HepG2 (cell line): ENCODE results near the gene LRRC27. TPM values are rescaled to one million over a fixed set of nuclear protein-coding genes. Genes with fewer than 3 reads are reported as not detected.

Source experiments
- ATAC-seq: fragments of 200-7000 bp; cut with Tn5 transposase; 3 replicates; pipeline ENCODE4 v1.9.1; 2020; ENCODE audit warnings: mild to moderate bottlenecking, moderate library complexity
- BruUV-seq: library from RNA; stranded (reverse); fragments of 400-500 nt; replicated peaks from 2 replicates; lab custom pipeline; 2021; lab: Mats Ljungman, UMichigan
- CTCF ChIA-PET: fragments of 300-600 bp; formaldehyde crosslinking; extraction: SDS; loops from one replicate; lab custom pipeline; 2021; ENCODE audit warnings: low total read pairs, inconsistent platforms, low intra/inter-chr PET ratio; lab: Yijun Ruan, JAX
- POLR2A ChIA-PET: fragments of 350-600 bp; sonication (Branson Sonifier 250); formaldehyde crosslinking; loops from one replicate; lab custom pipeline; 2020; ENCODE audit warnings: antibody characterized with exemption, inconsistent platforms; lab: Yijun Ruan, JAX
- DNase-seq: peaks from one replicate; pipeline ENCODE4 v3.0.0-alpha.2; 2015; ENCODE audit warnings: low spot score
- FAIRE-seq: peaks from 3 replicates; lab custom pipeline; 2011; peaks lifted over from hg19 to GRCh38; lab: Jason Lieb, UNC
- H2AFZ ChIP-seq: one replicate; pipeline ENCODE4 v1.6.1; 2011; ENCODE audit warnings: low read length, inconsistent platforms
- H3K27ac ChIP-seq: fragments of 300-600 bp; 3 replicates; pipeline ENCODE4 v1.8.0; 2011; ENCODE audit warnings: mixed run types, mild to moderate bottlenecking, mixed read lengths, low read length, inconsistent platforms; ENCODE audit not compliant: insufficient read depth; ENCODE audit errors: extremely low read length
- H3K27me3 ChIP-seq, 2 experiments: fragments of 200-600 bp in 1 of 2; 2 replicates in 1 of 2; 3 replicates in 1 of 2; pipeline versions ENCODE4 v1.6.0 to v1.8.0; 2011; ENCODE audit warnings: low read length in 2 of 2, mild to moderate bottlenecking in 2 of 2, moderate library complexity in 2 of 2, inconsistent platforms in 1 of 2; ENCODE audit not compliant: insufficient read depth in 2 of 2, control insufficient read depth in 1 of 2
- H3K36me3 ChIP-seq, 2 experiments: fragments of 200-600 bp in 1 of 2; replicated peaks in 1 of 2; 2 replicates in 1 of 2; 3 replicates in 1 of 2; pipeline versions ENCODE4 v1.5.1 to v1.8.0; 2011; ENCODE audit warnings: low read length in 2 of 2, inconsistent platforms in 1 of 2; ENCODE audit not compliant: insufficient read depth in 2 of 2, control insufficient read depth in 1 of 2
- H3K4me1 ChIP-seq: 2 replicates; pipeline ENCODE4 v1.5.1; 2012; ENCODE audit warnings: low read length, inconsistent platforms; ENCODE audit not compliant: insufficient read depth
- H3K4me2 ChIP-seq: 2 replicates; pipeline ENCODE4 v1.6.0; 2011; ENCODE audit warnings: low read depth, low read length, inconsistent platforms
- H3K4me3 ChIP-seq, 3 experiments: fragments of 200-600 bp in 1 of 3; sonication (generic), shearing (Covaris generic) in 1 of 3; replicated peaks in 1 of 3; 2 replicates each; pipeline ENCODE4 v1.5.1; 2011 to 2016; ENCODE audit warnings: low read length in 3 of 3, inconsistent platforms in 2 of 3, low read depth in 2 of 3, mild to moderate bottlenecking in 2 of 3, control low read depth in 1 of 3, mixed read lengths in 1 of 3; ENCODE audit not compliant: insufficient read depth in 1 of 3
- H3K79me2 ChIP-seq: one replicate; pipeline ENCODE4 v1.6.1; 2011; ENCODE audit warnings: low read length, inconsistent platforms; ENCODE audit not compliant: insufficient read depth
- H3K9ac ChIP-seq: 2 replicates; pipeline ENCODE4 v1.6.0; 2011; ENCODE audit warnings: mild to moderate bottlenecking, low read depth, low read length, inconsistent platforms; ENCODE audit not compliant: insufficient read depth
- H3K9me3 ChIP-seq: 2 replicates; pipeline ENCODE4 v1.5.1; 2012; ENCODE audit warnings: mild to moderate bottlenecking, low read length
- H4K20me1 ChIP-seq: 2 replicates; pipeline ENCODE4 v1.6.0; 2011; ENCODE audit warnings: inconsistent platforms, mild to moderate bottlenecking, low read length, moderate library complexity; ENCODE audit not compliant: insufficient read depth
- ASH2L ChIP-seq: fragments of 300-600, 200-600 bp; sonication (generic); IDR thresholded peaks from 2 replicates; pipeline ENCODE4 v1.7.0; 2017; ENCODE audit warnings: low read depth, mild to moderate bottlenecking, moderate library complexity, mixed read lengths, low read length; ENCODE audit not compliant: insufficient read length
- GABPB1 ChIP-seq: IDR thresholded peaks from 2 replicates; pipeline ENCODE4 v1.6.1; 2016; ENCODE audit warnings: mild to moderate bottlenecking, missing genetic modification reagents, moderate library complexity, missing compliant biosample characterization
- MYNN ChIP-seq: sonication (generic); formaldehyde crosslinking; IDR thresholded peaks from 2 replicates; pipeline ENCODE4 v1.4.0; 2020; ENCODE audit warnings: mild to moderate bottlenecking, low read depth, missing genetic modification reagents
- NR2C2 ChIP-seq: sonication (generic); formaldehyde crosslinking; IDR thresholded peaks from 2 replicates; pipeline ENCODE4 v1.4.0; 2020; ENCODE audit warnings: missing genetic modification reagents, mild to moderate bottlenecking, moderate library complexity, borderline replicate concordance
- NR3C1 ChIP-seq: sonication (generic); formaldehyde crosslinking; IDR thresholded peaks from 2 replicates; pipeline ENCODE4 v1.4.0; 2020; ENCODE audit warnings: missing genetic modification reagents
- RAD21 ChIP-seq: fragments of 450-650 bp; formaldehyde crosslinking; IDR thresholded peaks from 2 replicates; pipeline ENCODE4 v1.5.0; 2020; ENCODE audit warnings: mild to moderate bottlenecking
- RFX1 ChIP-seq: fragments of 450-650 bp; IDR thresholded peaks from 2 replicates; pipeline ENCODE4 v1.6.1; 2017
- SRSF4 ChIP-seq: fragments of 200-400 bp; formaldehyde crosslinking; IDR thresholded peaks from one replicate; pipeline ENCODE4 v1.6.1; 2018; ENCODE audit warnings: mild to moderate bottlenecking, low read depth, low read length, moderate library complexity; ENCODE audit not compliant: poor library complexity, severe bottlenecking
- WGBS: methylation state at CpG from one replicate; pipeline ENCODE4 v1.1.6; 2017; ENCODE audit warnings: low lambda C conversion rate; 5-methylcytosine and 5-hydroxymethylcytosine counted together
- in situ Hi-C: cut with HindIII; loops from 2 replicates; pipeline ENCODE4 v1.10.0; 2017; ENCODE audit warnings: low pct_unique_long_range_greater_than_20kb; ENCODE audit not compliant: extremely low pct_ligation_motif_present
- intact Hi-C: fragments of 100-400 bp; cut with micrococcal nuclease; formaldehyde crosslinking; loops from one replicate; pipeline ENCODE4 v1.10.0; 2022; ENCODE audit not compliant: unreplicated experiment
- polyA plus RNA-seq, 8 experiments: library from polyadenylated mRNA; depleted of rRNA in 3 of 8; stranded (reverse) in 7 of 8; unstranded in 1 of 8; fragments of >200 nt; fragmentation: Illumina TruSeq in 4 of 8; extraction: Trizol in 4 of 8; gene quantifications; 2 replicates each; pipeline versions ENCODE4 v1.2.1 to v1.2.3, GENCODE V29; 2011 to 2016; ENCODE audit warnings: low read depth in 4 of 8, missing spikeins in 1 of 8, mixed read lengths in 1 of 8; ENCODE audit not compliant: insufficient read depth in 1 of 8
- total RNA-seq, 5 experiments: library from RNA; depleted of rRNA; stranded (reverse); fragments of >200 nt; fragmentation: Illumina TruSeq; extraction: Trizol; gene quantifications; 2 replicates each; pipeline ENCODE4 v1.2.3, GENCODE V29; 2016; ENCODE audit warnings: low read depth in 1 of 5
- TF ChIP-seq, protein P1 (sequence below): sonication (generic); formaldehyde crosslinking; IDR thresholded peaks from 2 replicates; pipeline ENCODE4 v1.8.1; 2023; ENCODE audit warnings: mild to moderate bottlenecking, missing genetic modification reagents
- TF ChIP-seq, protein P2 (sequence below): sonication (generic); formaldehyde crosslinking; conservative IDR thresholded peaks from 2 replicates; pipeline ENCODE4 v1.8.0; 2022; ENCODE audit warnings: missing genetic modification reagents
- TF ChIP-seq, protein P3 (sequence below): sonication (generic); formaldehyde crosslinking; IDR thresholded peaks from 2 replicates; pipeline ENCODE4 v1.4.0; 2020; ENCODE audit warnings: missing genetic modification reagents
- TF ChIP-seq, protein P4 (sequence below): sonication (generic); formaldehyde crosslinking; IDR thresholded peaks from 2 replicates; pipeline ENCODE4; 2020; ENCODE audit warnings: missing genetic modification reagents, mild to moderate bottlenecking, borderline replicate concordance

LRRC27 gene
- total and polyA plus RNA-seq, 2 of the 13 experiments (the other 11 are each of a cell fraction or from before 2014, with no cell fraction given) = 4.2 to 4.6 TPM

- 87% methylated on average over 13 of the region's 13 CpGs for WGBS
- POLR2A ChIA-PET = no interaction called here
- CTCF ChIA-PET = no interaction called here
- no peaks in the 10 kb centered on the region for H3K79me2 ChIP-seq
- H3K9ac ChIP-seq = no peak overlapping the region
- no peaks in the 10 kb centered on the region for H4K20me1 ChIP-seq
- H3K4me1 ChIP-seq = peaks cover 18% of the 10 kb centered on the region
- H3K27ac ChIP-seq = no peak overlapping the region
- H3K4me3 ChIP-seq = no peak overlapping the region
- H3K27me3 ChIP-seq = no peaks in the 10 kb centered on the region
- H2AFZ ChIP-seq = no peak overlapping the region
- no peak overlapping the region for H3K4me2 ChIP-seq
- no peaks in the 10 kb centered on the region for H3K9me3 ChIP-seq
- H3K36me3 ChIP-seq = no peaks in the 10 kb centered on the region
- ATAC-seq (no peak), DNase-seq (no peak), FAIRE-seq (no peak)
- no TSS peak for BruUV-seq
- intact Hi-C loops (no loop called here), in situ Hi-C loops (loop anchor here (5.0 kb wide), 1 partner anchor 126 kb away; no protein-coding TSS in a partner anchor)
- TF ChIP-seq MYNN (CRISPR knock-in tag) (no peak), NR3C1 (CRISPR knock-in tag) (no peak), GABPB1 (CRISPR knock-in tag) (no peak), RAD21 (CRISPR knock-in tag) (no peak), RFX1 (no peak), NR2C2 (CRISPR knock-in tag) (no peak), SRSF4 (no peak), ASH2L (no peak)
- TF ChIP-seq, protein P1, sequence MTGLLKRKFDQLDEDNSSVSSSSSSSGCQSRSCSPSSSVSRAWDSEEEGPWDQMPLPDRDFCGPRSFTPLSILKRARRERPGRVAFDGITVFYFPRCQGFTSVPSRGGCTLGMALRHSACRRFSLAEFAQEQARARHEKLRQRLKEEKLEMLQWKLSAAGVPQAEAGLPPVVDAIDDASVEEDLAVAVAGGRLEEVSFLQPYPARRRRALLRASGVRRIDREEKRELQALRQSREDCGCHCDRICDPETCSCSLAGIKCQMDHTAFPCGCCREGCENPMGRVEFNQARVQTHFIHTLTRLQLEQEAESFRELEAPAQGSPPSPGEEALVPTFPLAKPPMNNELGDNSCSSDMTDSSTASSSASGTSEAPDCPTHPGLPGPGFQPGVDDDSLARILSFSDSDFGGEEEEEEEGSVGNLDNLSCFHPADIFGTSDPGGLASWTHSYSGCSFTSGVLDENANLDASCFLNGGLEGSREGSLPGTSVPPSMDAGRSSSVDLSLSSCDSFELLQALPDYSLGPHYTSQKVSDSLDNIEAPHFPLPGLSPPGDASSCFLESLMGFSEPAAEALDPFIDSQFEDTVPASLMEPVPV = no peak
- TF ChIP-seq, protein P2, sequence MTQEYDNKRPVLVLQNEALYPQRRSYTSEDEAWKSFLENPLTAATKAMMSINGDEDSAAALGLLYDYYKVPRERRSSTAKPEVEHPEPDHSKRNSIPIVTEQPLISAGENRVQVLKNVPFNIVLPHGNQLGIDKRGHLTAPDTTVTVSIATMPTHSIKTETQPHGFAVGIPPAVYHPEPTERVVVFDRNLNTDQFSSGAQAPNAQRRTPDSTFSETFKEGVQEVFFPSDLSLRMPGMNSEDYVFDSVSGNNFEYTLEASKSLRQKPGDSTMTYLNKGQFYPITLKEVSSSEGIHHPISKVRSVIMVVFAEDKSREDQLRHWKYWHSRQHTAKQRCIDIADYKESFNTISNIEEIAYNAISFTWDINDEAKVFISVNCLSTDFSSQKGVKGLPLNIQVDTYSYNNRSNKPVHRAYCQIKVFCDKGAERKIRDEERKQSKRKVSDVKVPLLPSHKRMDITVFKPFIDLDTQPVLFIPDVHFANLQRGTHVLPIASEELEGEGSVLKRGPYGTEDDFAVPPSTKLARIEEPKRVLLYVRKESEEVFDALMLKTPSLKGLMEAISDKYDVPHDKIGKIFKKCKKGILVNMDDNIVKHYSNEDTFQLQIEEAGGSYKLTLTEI = no peak
- TF ChIP-seq, protein P3, sequence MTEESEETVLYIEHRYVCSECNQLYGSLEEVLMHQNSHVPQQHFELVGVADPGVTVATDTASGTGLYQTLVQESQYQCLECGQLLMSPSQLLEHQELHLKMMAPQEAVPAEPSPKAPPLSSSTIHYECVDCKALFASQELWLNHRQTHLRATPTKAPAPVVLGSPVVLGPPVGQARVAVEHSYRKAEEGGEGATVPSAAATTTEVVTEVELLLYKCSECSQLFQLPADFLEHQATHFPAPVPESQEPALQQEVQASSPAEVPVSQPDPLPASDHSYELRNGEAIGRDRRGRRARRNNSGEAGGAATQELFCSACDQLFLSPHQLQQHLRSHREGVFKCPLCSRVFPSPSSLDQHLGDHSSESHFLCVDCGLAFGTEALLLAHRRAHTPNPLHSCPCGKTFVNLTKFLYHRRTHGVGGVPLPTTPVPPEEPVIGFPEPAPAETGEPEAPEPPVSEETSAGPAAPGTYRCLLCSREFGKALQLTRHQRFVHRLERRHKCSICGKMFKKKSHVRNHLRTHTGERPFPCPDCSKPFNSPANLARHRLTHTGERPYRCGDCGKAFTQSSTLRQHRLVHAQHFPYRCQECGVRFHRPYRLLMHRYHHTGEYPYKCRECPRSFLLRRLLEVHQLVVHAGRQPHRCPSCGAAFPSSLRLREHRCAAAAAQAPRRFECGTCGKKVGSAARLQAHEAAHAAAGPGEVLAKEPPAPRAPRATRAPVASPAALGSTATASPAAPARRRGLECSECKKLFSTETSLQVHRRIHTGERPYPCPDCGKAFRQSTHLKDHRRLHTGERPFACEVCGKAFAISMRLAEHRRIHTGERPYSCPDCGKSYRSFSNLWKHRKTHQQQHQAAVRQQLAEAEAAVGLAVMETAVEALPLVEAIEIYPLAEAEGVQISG (CRISPR knock-in tag) = no peak
- TF ChIP-seq, protein P4, sequence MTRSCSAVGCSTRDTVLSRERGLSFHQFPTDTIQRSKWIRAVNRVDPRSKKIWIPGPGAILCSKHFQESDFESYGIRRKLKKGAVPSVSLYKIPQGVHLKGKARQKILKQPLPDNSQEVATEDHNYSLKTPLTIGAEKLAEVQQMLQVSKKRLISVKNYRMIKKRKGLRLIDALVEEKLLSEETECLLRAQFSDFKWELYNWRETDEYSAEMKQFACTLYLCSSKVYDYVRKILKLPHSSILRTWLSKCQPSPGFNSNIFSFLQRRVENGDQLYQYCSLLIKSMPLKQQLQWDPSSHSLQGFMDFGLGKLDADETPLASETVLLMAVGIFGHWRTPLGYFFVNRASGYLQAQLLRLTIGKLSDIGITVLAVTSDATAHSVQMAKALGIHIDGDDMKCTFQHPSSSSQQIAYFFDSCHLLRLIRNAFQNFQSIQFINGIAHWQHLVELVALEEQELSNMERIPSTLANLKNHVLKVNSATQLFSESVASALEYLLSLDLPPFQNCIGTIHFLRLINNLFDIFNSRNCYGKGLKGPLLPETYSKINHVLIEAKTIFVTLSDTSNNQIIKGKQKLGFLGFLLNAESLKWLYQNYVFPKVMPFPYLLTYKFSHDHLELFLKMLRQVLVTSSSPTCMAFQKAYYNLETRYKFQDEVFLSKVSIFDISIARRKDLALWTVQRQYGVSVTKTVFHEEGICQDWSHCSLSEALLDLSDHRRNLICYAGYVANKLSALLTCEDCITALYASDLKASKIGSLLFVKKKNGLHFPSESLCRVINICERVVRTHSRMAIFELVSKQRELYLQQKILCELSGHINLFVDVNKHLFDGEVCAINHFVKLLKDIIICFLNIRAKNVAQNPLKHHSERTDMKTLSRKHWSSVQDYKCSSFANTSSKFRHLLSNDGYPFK (CRISPR knock-in tag) = no peak
These were observed 15.9 kb downstream of the LRRC27 start for GRCh38 chr10:132347931-132348267.
